ENCODE measurements around the gene SVOP.
A peak's percentile ranks its signal among the peaks of the same experiment; 100 is the strongest.
"Not testable (repeated sequence)": the region's sequence is repeated elsewhere in the genome, so short reads cannot be mapped to it uniquely, and the experiment has no call there.

The SVOP gene

DNA sequence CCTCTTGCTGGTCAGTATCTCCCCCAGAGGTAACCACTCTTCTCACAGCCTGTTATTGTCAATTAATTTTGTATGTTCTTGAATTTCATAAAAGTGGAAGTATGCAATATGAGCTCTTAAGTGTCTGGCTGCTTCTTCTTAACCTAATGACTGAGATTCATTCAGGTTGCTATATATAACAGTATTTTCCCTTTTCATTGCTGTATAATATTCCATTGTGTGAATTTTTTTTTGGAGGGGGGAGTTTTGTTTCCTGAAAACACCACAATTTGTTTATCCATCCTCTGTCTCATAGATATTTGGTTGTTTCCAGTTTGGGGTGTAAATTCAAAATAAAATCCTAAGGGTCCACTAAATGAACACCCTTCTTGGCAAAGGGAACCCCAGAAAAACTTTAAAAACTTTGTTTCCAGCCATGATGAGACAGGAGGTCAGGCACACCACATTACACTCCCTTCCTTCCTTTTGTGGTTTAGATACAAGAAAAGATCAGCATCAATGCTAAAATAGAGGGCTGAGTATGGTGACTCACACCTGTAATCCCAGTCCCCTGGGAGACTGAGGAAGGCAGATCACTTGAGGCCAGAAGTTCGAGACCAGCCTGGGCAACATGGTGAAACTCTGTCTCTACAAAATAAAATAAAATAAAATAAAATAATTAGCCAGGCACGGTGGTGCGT is 145.0 kb downstream of the SVOP start:
- Histone ChIP-seq H3K27ac (ENCODE audit: low read depth in 2 of 2, low read length in 2 of 2) (no peak overlapping the region), H3K36me3 (ENCODE audit: control insufficient read depth in 2 of 2, insufficient read depth in 2 of 2, low read length in 2 of 2) (no peaks in the 10 kb centered on the region), H3K9me3 (ENCODE audit: control insufficient read depth in 2 of 2, low read length in 2 of 2) (no peaks in the 10 kb centered on the region), H3K4me1 (ENCODE audit: control insufficient read depth in 2 of 2, insufficient read depth in 2 of 2, low read length in 2 of 2) (no peaks in the 10 kb centered on the region), H3K4me3 (ENCODE audit: low read length in 2 of 2) (no peak overlapping the region), H3K9ac (ENCODE audit: low read depth in 1 of 2, low read length in 2 of 2) (no peak overlapping the region), H3K27me3 (ENCODE audit: control insufficient read depth in 2 of 2, insufficient read depth in 2 of 2, low read length in 2 of 2) (no peaks in the 10 kb centered on the region)

DNA sequence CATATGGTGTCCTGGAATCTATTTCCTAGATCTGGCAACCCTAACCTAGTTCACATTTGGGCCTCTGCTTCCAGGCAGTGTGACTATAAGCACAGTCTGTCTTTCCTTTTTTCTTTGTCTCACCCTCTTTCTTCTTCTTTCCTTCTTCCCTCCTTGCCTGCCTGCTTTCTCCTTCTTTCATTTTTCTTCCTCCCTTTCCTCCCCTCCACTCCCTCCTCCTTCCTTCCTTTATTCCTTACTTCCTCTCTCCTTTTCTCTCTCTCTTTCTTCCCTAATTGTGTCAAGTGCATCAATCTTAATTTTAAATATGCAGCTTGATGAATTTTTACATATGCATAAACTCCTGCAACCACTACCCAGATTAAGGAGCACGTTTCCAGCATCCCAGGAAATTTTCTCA is 145.6 kb downstream of the SVOP start:
- no peaks in the 10 kb centered on the region for H3K9me3 ChIP-seq (ENCODE audit: control insufficient read depth in 2 of 2, low read length in 2 of 2)
- H3K27ac ChIP-seq (ENCODE audit: low read depth in 2 of 2, low read length in 2 of 2) = no peak overlapping the region

DNA sequence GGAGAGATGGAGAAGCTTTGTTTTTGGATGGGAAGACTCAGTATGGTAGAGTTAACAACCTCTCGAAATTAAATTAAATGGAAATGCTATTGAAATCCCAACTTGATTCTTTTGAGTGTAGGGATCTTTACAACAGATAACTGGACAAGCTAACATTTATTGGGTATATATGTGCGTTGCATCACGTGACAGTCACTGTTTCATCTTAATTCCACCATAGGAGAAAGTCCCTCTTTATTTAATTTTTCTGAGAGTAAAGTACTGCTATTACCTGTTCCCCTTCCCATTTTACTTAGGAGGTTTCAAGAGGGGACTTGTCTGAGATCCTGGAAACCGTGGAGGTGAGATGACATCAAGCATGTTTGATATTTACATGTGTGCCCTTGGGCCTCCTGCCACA is 152.1 kb downstream of the SVOP start:
- no peaks in the 10 kb centered on the region for H3K4me1 ChIP-seq (ENCODE audit: control insufficient read depth in 2 of 2, insufficient read depth in 2 of 2, low read length in 2 of 2)
- H3K9ac ChIP-seq (ENCODE audit: low read depth in 1 of 2, low read length in 2 of 2) = no peak overlapping the region
- no peaks in the 10 kb centered on the region for H3K36me3 ChIP-seq (ENCODE audit: control insufficient read depth in 2 of 2, insufficient read depth in 2 of 2, low read length in 2 of 2)
- H3K27ac ChIP-seq (ENCODE audit: low read depth in 2 of 2, low read length in 2 of 2) = no peak overlapping the region
- no peak overlapping the region for H3K4me3 ChIP-seq (ENCODE audit: low read length in 2 of 2)
- no peaks in the 10 kb centered on the region for H3K27me3 ChIP-seq (ENCODE audit: control insufficient read depth in 2 of 2, insufficient read depth in 2 of 2, low read length in 2 of 2)
- H3K9me3 ChIP-seq (ENCODE audit: control insufficient read depth in 2 of 2, low read length in 2 of 2) = no peaks in the 10 kb centered on the region

More for the DNA sequence above, 145.6 kb downstream of the SVOP start:
- Histone ChIP-seq H3K9ac (ENCODE audit: low read depth in 1 of 2, low read length in 2 of 2) (no peak overlapping the region), H3K4me3 (ENCODE audit: low read length in 2 of 2) (no peak overlapping the region), H3K4me1 (ENCODE audit: control insufficient read depth in 2 of 2, insufficient read depth in 2 of 2, low read length in 2 of 2) (no peaks in the 10 kb centered on the region), H3K36me3 (ENCODE audit: control insufficient read depth in 2 of 2, insufficient read depth in 2 of 2, low read length in 2 of 2) (no peaks in the 10 kb centered on the region), H3K27me3 (ENCODE audit: control insufficient read depth in 2 of 2, insufficient read depth in 2 of 2, low read length in 2 of 2) (no peaks in the 10 kb centered on the region)

DNA sequence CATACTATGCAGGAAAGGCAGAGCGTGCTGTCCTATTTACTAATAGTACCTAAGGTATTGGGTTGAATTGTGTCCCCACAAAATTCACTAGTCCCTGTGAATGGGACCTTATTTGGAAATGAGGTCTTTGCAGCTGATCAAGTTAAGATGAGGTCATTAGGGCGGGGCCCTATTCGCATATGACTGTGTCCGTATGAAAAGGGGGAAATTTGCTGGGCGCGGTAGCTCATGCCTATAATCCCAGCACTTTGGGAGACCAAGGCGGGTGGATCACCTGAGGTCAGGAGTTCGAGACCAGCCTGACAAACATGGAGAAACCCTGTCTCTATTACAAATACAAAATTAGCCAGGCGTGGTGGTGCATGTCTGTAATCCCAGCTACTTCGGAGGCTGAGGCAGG is 154.8 kb downstream of the SVOP start:
- not testable (repeated sequence) for H3K27ac ChIP-seq (ENCODE audit: low read depth in 2 of 2, low read length in 2 of 2); H3K4me1 ChIP-seq (ENCODE audit: control insufficient read depth in 2 of 2, insufficient read depth in 2 of 2, low read length in 2 of 2); H3K36me3 ChIP-seq (ENCODE audit: control insufficient read depth in 2 of 2, insufficient read depth in 2 of 2, low read length in 2 of 2); H3K4me3 ChIP-seq (ENCODE audit: low read length in 2 of 2); H3K27me3 ChIP-seq (ENCODE audit: control insufficient read depth in 2 of 2, insufficient read depth in 2 of 2, low read length in 2 of 2); H3K9ac ChIP-seq (ENCODE audit: low read depth in 1 of 2, low read length in 2 of 2); H3K9me3 ChIP-seq (ENCODE audit: control insufficient read depth in 2 of 2, low read length in 2 of 2)

DNA sequence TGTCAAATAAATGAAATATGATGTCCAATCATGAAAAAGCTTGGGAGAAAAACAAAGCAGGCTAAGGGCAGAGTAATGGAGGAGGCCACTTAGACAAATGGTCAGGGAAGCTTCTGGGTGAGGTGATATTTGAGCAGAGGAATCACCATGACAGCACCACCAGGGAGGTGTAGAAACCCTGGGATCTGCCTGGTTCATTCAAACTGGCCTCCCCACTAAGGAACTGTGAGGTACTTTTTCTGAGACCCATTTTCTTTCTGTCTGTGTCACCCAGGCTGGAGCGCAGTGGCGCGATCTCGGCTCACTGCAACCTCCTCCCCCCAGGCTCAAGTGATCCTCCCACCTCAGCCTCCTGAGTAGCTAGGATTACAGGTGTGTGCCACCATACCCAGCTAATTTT is 155.7 kb downstream of the SVOP start:
- H3K4me3 ChIP-seq (ENCODE audit: low read length in 2 of 2) = no peak overlapping the region
- H3K9me3 ChIP-seq (ENCODE audit: control insufficient read depth in 2 of 2, low read length in 2 of 2) = no peaks in the 10 kb centered on the region
- H3K27me3 ChIP-seq (ENCODE audit: control insufficient read depth in 2 of 2, insufficient read depth in 2 of 2, low read length in 2 of 2) = no peaks in the 10 kb centered on the region
- no peak overlapping the region for H3K9ac ChIP-seq (ENCODE audit: low read depth in 1 of 2, low read length in 2 of 2)
- peaks cover 0 to 5% of the 10 kb centered on the region in 2 donors for H3K4me1 ChIP-seq (ENCODE audit: control insufficient read depth in 2 of 2, insufficient read depth in 2 of 2, low read length in 2 of 2)
- no peak overlapping the region for H3K27ac ChIP-seq (ENCODE audit: low read depth in 2 of 2, low read length in 2 of 2)
- H3K36me3 ChIP-seq (ENCODE audit: control insufficient read depth in 2 of 2, insufficient read depth in 2 of 2, low read length in 2 of 2) = no peaks in the 10 kb centered on the region

DNA sequence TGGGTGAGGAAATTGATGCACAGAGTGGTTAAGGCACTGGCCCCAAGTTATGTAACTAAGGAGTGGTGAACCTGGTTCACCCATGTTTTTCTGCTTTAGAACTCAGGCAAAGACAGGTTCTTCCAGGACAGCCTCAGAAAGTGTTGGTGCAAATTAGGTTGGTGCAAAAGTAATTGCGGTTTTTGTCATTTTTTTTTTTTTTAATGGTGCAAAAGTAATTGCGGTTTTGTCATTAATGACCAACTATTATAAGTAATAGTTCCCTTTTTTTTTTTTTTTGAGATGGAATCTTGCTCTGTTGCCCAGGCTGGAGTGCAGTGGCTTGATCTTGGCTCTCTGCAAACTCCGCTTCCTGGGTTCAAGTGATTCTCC is 158.3 kb downstream of the SVOP start:
- H3K4me3 ChIP-seq (ENCODE audit: low read length in 2 of 2) = no peak overlapping the region

DNA sequence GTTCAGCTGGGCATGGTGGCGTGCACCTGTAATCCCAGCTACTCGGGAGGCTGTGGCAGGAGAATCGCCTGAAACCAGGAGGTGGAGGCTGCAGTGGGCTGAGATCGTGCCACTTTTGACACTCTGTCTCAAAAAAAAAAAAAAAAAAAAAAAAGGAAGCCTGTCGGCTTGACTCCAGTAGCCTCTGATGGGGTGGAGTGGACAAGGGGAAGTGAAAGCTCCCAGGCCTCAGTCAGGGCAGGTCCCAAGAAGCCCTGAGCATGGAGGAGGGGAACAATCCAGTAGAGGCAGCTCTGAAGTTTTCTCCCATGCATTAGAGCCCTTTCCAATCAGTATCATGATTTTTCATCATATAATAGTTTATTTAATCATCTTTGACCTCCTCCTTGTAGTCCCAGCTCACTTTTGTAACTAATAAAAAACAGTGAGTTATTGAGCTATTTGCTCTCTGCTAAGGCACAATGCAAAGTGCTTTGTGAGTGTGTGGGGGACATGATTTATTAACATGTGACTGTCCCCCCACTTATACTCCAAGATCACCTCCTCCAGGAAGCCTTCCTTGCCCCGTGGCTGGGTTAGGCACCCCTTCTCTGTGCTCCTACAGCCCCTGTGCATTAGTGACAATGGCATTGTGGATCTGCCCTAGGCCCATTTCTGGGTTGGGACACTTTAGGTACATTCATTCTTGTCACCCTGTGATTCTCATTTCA is 158.8 kb downstream of the SVOP start:
- no peak overlapping the region for H3K4me3 ChIP-seq (ENCODE audit: low read length in 2 of 2)
- no peaks in the 10 kb centered on the region for H3K27me3 ChIP-seq (ENCODE audit: control insufficient read depth in 2 of 2, insufficient read depth in 2 of 2, low read length in 2 of 2)
- peaks cover 5 to 18% of the 10 kb centered on the region in 2 donors for H3K4me1 ChIP-seq (ENCODE audit: control insufficient read depth in 2 of 2, insufficient read depth in 2 of 2, low read length in 2 of 2)
- H3K36me3 ChIP-seq (ENCODE audit: control insufficient read depth in 2 of 2, insufficient read depth in 2 of 2, low read length in 2 of 2) = no peaks in the 10 kb centered on the region
- H3K9me3 ChIP-seq (ENCODE audit: control insufficient read depth in 2 of 2, low read length in 2 of 2) = no peaks in the 10 kb centered on the region
- H3K27ac ChIP-seq (ENCODE audit: low read depth in 2 of 2, low read length in 2 of 2) = peak overlapping the region in 1 of 2 donors; percentile 7
- no peak overlapping the region for H3K9ac ChIP-seq (ENCODE audit: low read depth in 1 of 2, low read length in 2 of 2)

More for the DNA sequence above, 158.3 kb downstream of the SVOP start:
- H3K4me1 ChIP-seq (ENCODE audit: control insufficient read depth in 2 of 2, insufficient read depth in 2 of 2, low read length in 2 of 2) = peaks cover 5 to 18% of the 10 kb centered on the region in 2 donors
- no peaks in the 10 kb centered on the region for H3K9me3 ChIP-seq (ENCODE audit: control insufficient read depth in 2 of 2, low read length in 2 of 2)
- no peaks in the 10 kb centered on the region for H3K27me3 ChIP-seq (ENCODE audit: control insufficient read depth in 2 of 2, insufficient read depth in 2 of 2, low read length in 2 of 2)
- H3K27ac ChIP-seq (ENCODE audit: low read depth in 2 of 2, low read length in 2 of 2) = no peak overlapping the region
- no peak overlapping the region for H3K9ac ChIP-seq (ENCODE audit: low read depth in 1 of 2, low read length in 2 of 2)
- H3K36me3 ChIP-seq (ENCODE audit: control insufficient read depth in 2 of 2, insufficient read depth in 2 of 2, low read length in 2 of 2) = no peaks in the 10 kb centered on the region

DNA sequence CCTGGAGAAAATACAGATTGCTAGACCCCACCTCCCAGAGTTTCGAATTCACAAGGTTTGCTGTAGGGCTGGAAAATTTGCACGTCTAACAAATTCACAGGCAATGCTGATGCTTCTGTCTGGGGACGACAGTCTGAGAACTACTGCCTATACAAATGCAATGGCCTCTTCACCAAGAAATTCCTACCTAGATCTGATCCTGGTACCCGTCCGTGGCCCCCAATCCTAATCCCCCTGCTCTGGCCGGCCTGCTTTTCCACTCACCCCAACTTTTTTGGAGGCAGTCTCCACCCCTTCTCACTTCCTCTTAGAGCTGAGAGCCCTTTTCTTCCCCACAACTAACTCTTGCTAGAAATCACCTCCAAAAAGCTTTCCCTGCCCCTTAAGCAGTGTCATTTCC is 160.4 kb downstream of the SVOP start:
- H3K4me1 ChIP-seq (ENCODE audit: control insufficient read depth in 2 of 2, insufficient read depth in 2 of 2, low read length in 2 of 2) = peaks cover 21 to 32% of the 10 kb centered on the region in 2 donors
- H3K27ac ChIP-seq (ENCODE audit: low read depth in 2 of 2, low read length in 2 of 2) = no peak overlapping the region
- H3K9ac ChIP-seq (ENCODE audit: low read depth in 1 of 2, low read length in 2 of 2) = no peak overlapping the region
- no peaks in the 10 kb centered on the region for H3K27me3 ChIP-seq (ENCODE audit: control insufficient read depth in 2 of 2, insufficient read depth in 2 of 2, low read length in 2 of 2)
- no peak overlapping the region for H3K4me3 ChIP-seq (ENCODE audit: low read length in 2 of 2)
- H3K36me3 ChIP-seq (ENCODE audit: control insufficient read depth in 2 of 2, insufficient read depth in 2 of 2, low read length in 2 of 2) = no peaks in the 10 kb centered on the region
- H3K9me3 ChIP-seq (ENCODE audit: control insufficient read depth in 2 of 2, low read length in 2 of 2) = no peaks in the 10 kb centered on the region

DNA sequence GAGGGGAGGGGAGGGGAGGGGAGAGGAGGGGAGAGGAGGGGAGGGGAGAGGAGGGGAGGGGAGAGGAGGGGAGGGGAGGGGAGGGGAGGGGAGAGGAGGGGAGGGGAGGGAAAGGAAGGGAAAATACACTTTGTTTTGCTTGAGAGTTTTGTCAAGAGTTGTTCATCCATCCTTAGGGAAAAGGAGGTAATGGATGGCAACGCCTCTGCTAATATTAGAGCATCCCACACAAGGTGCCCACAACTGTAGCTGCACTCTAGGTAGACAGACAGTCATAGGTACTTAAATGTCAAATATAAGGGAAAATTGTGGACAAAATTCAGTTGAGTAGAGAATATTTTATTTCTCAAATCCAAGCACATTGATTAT is 161.0 kb downstream of the SVOP start:
- H3K9me3 ChIP-seq (ENCODE audit: control insufficient read depth in 2 of 2, low read length in 2 of 2) = no peaks in the 10 kb centered on the region
- no peak overlapping the region for H3K4me3 ChIP-seq (ENCODE audit: low read length in 2 of 2)
- no peak overlapping the region for H3K27ac ChIP-seq (ENCODE audit: low read depth in 2 of 2, low read length in 2 of 2)
- H3K36me3 ChIP-seq (ENCODE audit: control insufficient read depth in 2 of 2, insufficient read depth in 2 of 2, low read length in 2 of 2) = no peaks in the 10 kb centered on the region
- peaks cover 24 to 32% of the 10 kb centered on the region in 2 donors for H3K4me1 ChIP-seq (ENCODE audit: control insufficient read depth in 2 of 2, insufficient read depth in 2 of 2, low read length in 2 of 2)
- no peak overlapping the region for H3K9ac ChIP-seq (ENCODE audit: low read depth in 1 of 2, low read length in 2 of 2)
- H3K27me3 ChIP-seq (ENCODE audit: control insufficient read depth in 2 of 2, insufficient read depth in 2 of 2, low read length in 2 of 2) = no peaks in the 10 kb centered on the region

DNA sequence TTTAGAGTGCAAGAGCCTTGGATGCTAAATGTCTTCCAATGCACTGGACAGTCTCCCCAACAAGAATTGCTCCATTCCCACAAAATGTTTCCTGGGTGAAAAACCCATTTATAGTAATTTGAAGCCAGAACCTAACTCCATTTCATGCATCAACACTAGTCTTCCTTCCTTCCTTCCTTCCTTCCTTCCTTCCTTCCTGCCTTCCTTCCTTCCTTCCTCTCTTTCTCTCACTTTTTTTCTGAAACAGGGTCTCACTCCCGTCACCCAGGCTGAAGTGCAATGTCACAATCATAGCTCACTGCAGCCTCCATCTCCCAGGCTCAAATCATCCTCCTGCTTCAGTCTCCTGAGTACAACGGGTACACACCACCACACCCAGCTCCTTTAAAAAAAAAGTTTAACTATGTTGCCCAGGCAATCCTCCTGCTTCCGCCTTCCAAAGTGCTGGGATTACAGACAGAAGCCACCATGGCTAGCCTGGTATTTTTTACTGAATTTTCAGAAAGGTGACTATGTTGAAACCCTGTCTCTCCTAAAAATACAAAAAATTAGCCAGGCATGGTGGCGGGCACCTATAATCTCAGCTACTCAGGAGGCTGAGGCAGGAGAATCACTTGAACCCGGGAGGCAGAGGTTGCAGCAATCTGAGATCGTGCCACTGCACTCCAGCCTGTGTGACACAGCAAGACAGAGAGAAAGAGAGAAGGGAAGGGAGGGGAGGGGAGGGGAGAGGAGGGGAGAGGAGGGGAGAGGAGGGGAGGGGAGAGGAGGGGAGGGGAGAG is 161.5 kb downstream of the SVOP start:
- not testable (repeated sequence) for H3K36me3 ChIP-seq (ENCODE audit: control insufficient read depth in 2 of 2, insufficient read depth in 2 of 2, low read length in 2 of 2); H3K9me3 ChIP-seq (ENCODE audit: control insufficient read depth in 2 of 2, low read length in 2 of 2); H3K9ac ChIP-seq (ENCODE audit: low read depth in 1 of 2, low read length in 2 of 2); H3K27me3 ChIP-seq (ENCODE audit: control insufficient read depth in 2 of 2, insufficient read depth in 2 of 2, low read length in 2 of 2)
- Histone ChIP-seq H3K27ac (ENCODE audit: low read depth in 2 of 2, low read length in 2 of 2) (peak overlapping the region in 1 of 2 donors; percentile 21), H3K4me1 (ENCODE audit: control insufficient read depth in 2 of 2, insufficient read depth in 2 of 2, low read length in 2 of 2) (peaks cover 24 to 35% of the 10 kb centered on the region in 2 donors), H3K4me3 (ENCODE audit: low read length in 2 of 2) (peak overlapping the region in 1 of 2 donors; percentile 71)
